Measurements from ENCODE around the gene PAGR1. TPM values are rescaled to one million over a fixed set of nuclear protein-coding genes. Genes with fewer than 3 reads are reported as not detected.
"Not testable (repeated sequence)": the region's sequence is repeated elsewhere in the genome, so short reads cannot be mapped to it uniquely, and the experiment has no call there.

Gene PAGR1
- total RNA-seq, 1 donor = 23.4 TPM

- H3K4me3 ChIP-seq (ENCODE audit: low read depth, low read length) = no peak overlapping the region
- peak; percentile 77 for DNase-seq (ENCODE audit: low read depth)
- TF ChIP-seq CTCF (IDR thresholded peaks at IDR 0.05; ENCODE audit: insufficient read depth, low read length) = no peak
These were observed 40.1 kb upstream of the PAGR1 start for GRCh38 chr16:29775742-29776408.

GRCh38 chr16:29777576-29778350 is 38.2 kb upstream of the PAGR1 start, which contains the start of gene ZG16:
ZG16 (plus strand) TSS chr16:29778256; CDS start chr16:29779267, 1,011 bp downstream.
- TF ChIP-seq CTCF (IDR thresholded peaks at IDR 0.05; ENCODE audit: insufficient read depth, low read length) = no peak
- DNase-seq (ENCODE audit: low read depth) = no peak
- H3K4me3 ChIP-seq (ENCODE audit: low read depth, low read length) = no peak within 1 kb of the TSS

- no peak overlapping the region for H3K4me3 ChIP-seq (ENCODE audit: low read depth, low read length)
- DNase-seq (ENCODE audit: low read depth) = peak; percentile 27
- no peak for TF ChIP-seq CTCF (IDR thresholded peaks at IDR 0.05; ENCODE audit: insufficient read depth, low read length)
These were observed 36.5 kb upstream of the PAGR1 start for GRCh38 chr16:29779474-29779873.

DNA sequence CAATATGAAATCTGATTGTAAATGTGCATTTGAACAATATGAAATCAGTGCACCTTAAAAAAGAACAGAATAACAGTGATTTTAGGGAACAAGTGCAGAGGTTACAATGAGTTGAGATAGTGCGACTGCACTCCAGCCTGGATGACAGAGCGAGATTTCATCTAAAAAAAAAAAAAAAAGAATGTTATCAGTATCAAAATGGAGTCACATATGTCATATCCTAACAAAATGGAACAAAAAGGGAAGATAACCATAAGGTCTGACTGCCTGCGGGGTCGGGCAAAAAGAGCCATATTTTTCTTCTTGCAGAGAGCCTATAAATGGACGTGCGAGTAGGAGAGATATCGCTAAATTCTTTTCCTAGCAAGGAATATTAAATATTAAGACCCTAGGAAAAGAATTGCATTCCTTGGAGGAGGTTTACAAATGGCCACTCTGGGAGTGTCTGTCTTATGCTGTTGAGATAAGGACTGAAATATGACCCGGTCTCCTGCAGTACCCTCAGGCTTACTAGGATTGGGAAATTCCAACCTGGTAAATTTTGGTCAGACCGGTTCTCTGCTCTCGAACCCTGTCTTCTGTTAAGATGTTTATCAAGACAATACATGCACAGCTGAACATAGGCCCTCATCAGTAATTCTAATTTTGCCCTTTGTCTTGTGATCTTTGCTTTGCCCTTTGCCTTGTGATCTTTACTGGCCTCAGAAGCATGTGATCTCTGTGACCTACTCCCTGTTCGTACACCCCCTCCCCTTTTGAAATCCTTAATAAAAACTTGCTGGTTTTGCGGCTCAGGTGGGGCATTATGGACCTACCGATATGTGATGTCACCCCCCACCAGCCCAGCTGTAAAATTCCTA is 32.6 kb upstream of the PAGR1 start:
- not testable (repeated sequence) for H3K4me3 ChIP-seq (ENCODE audit: low read depth, low read length); DNase-seq (ENCODE audit: low read depth)

- H3K4me3 ChIP-seq (ENCODE audit: low read depth, low read length) = no peak overlapping the region
- no peak for DNase-seq (ENCODE audit: low read depth)
- no peak for TF ChIP-seq CTCF (IDR thresholded peaks at IDR 0.05; ENCODE audit: insufficient read depth, low read length)
These were observed 31.8 kb upstream of the PAGR1 start for GRCh38 chr16:29784157-29784556.

DNA sequence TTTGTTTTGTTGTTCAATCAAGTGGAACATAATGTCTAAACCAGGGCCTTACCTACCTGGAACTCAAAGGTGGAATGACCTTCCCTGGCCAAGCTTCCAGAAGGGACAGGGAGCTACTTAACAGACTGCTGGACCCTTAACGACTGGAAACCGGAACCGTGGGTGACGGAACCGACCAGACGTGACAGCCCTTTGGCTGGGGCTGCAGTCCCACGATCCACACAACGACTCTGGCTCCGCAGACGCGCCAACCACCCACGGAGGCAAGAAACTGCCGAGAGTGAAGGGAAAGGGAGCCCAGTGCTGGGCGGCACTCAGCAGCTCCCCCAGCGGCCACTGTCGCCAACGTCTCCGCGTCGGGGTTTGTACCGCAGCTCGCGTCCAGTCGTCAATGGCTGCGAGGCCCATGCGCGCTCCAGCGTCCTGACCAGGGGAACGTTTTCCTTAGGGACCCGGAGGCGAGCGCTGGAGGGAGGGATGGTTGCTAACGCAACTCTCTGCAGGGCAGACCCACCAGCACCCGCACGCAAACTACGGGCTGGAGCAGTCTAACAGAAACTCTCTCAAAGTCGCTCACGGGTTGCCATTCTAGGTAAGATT is 31.0 kb upstream of the PAGR1 start:
- TF ChIP-seq CTCF (IDR thresholded peaks at IDR 0.05; ENCODE audit: insufficient read depth, low read length) = peak; percentile 80
- H3K4me3 ChIP-seq (ENCODE audit: low read depth, low read length) = peak overlapping the region; percentile 40
- peak; percentile 55 for DNase-seq (ENCODE audit: low read depth)

- H3K4me3 ChIP-seq (ENCODE audit: low read depth, low read length); DNase-seq (ENCODE audit: low read depth): not testable (repeated sequence)
These were observed 28.8 kb upstream of the PAGR1 start for GRCh38 chr16:29787155-29787554.

Measured in fibroblast of the aortic adventitia (primary cell).